Mammary epithelial cell (primary cell): ENCODE data around the gene SIK3.

Source experiments
- CTCF ChIP-seq, 2 donors: IDR thresholded peaks in 1 of 2; conservative IDR thresholded peaks in 1 of 2; 2 replicates each; pipeline ENCODE4 v1.5.1; 2011 to 2012; ENCODE audit warnings: inconsistent platforms in 2 of 2, low read length in 2 of 2, mild to moderate bottlenecking in 2 of 2, control low read depth in 1 of 2, low read depth in 1 of 2; ENCODE audit not compliant: insufficient read depth in 1 of 2; ENCODE audit errors: extremely low read depth in 1 of 2
- EZH2 ChIP-seq: IDR thresholded peaks from 2 replicates; pipeline ENCODE4 v1.6.1; 2012; ENCODE audit warnings: low read length, inconsistent platforms, borderline replicate concordance

DNA sequence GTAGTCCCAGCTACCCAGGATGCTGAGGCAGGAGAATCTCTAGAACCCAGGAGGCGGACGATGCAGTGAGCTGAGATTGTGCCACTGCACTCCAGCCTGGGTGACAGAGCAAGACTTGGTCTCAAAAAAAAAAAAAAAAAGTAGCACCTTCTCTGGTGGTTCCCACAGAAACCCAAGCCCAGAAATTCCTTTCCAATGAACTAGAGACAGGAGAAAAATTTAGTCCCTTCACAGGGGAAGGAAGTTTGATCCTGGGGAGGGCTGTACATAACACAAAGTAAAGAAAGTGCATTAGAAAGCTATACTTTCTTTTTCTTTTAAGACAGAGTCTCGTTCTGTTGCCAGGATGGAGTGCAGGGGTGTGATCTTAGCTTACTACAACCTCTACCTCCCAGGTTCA, 235.3 kb downstream of the SIK3 start:
- TF ChIP-seq CTCF (conservative IDR thresholded peaks at IDR 0.05 in 1 of 2, IDR thresholded peaks at IDR 0.05 in 1 of 2; ENCODE audit: extremely low read depth in 1 of 2, insufficient read depth in 1 of 2, low read depth in 1 of 2, low read length in 2 of 2) (no peak), EZH2 (no peak)
